ENCODE data around the gene SMC3. TPM values are rescaled to one million over a fixed set of nuclear protein-coding genes. Genes with fewer than 3 reads are reported as not detected.
"Not testable (repeated sequence)": the region's sequence is repeated elsewhere in the genome, so short reads cannot be mapped to it uniquely, and the experiment has no call there.

Gene SMC3
- 10 to 100 TPM; 81.3 to 86.8 TPM for total RNA-seq

DNA sequence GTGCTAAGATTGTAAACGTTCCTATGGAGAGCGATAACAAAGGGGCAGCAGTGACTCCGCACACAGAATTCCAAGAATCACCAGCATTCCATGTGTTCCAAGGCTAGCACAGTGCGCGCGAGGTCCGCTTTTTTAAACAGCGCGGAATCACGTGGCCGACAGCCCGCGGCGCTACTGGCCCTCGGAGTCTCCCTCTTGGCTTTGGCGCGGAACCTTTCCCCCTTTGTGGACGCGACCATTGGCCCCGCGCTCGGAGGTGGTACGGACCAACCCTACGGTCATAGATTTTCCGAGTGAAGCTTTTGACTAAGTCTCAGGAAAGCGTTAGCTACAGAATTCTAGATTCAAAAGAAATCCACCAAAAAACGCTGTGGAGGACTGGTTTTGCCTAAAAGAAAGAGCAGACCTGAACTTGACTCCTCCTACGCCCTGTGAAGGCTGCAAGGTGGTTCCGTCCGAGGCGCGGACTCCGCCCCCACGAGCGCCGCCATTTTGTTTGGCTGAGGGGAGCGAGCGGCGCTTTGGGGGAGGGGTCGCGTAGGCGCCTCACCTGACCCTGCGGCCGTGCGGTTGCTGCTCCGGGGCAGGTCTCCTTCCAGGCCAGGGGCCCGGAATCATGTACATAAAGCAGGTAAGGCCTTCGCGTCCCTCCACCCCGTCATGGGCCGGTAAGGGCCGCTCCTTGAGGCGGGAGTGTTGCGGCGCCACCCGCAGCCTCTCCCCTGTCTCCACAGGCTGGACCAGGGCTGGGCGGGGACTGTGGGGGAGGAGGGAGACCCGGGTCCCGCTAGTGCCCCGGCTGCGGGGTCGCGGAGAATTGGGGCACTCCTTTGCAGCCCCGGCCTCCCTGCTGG, at the start of gene SMC3:
SMC3 (plus strand) TSS at position 495 of the 854 bp plus-strand sequence; CDS start at position 617, 122 bp downstream.
- ATAC-seq (peak; percentile 84), DNase-seq (peak; percentile 94)
- Mint-ChIP-seq H3K36me3 (peaks cover 23% of the 10 kb centered on the region), H3K9me3 (ENCODE audit: low read depth) (no peaks in the 10 kb centered on the region), H3K27ac (peak within 1 kb of the TSS; percentile 97), H3K27me3 (peaks cover 16% of the 10 kb centered on the region), H3K4me3 (peak within 1 kb of the TSS; percentile 94), H3K4me1 (peaks cover 38% of the 10 kb centered on the region)
- CTCF ChIA-PET: interaction anchor here (1.2 to 6.0 kb wide), 5 partner anchors 21 to 262 kb away, joined by 4 to 35 read pairs (median 5); partner anchors contain the start of gene SMNDC1

DNA sequence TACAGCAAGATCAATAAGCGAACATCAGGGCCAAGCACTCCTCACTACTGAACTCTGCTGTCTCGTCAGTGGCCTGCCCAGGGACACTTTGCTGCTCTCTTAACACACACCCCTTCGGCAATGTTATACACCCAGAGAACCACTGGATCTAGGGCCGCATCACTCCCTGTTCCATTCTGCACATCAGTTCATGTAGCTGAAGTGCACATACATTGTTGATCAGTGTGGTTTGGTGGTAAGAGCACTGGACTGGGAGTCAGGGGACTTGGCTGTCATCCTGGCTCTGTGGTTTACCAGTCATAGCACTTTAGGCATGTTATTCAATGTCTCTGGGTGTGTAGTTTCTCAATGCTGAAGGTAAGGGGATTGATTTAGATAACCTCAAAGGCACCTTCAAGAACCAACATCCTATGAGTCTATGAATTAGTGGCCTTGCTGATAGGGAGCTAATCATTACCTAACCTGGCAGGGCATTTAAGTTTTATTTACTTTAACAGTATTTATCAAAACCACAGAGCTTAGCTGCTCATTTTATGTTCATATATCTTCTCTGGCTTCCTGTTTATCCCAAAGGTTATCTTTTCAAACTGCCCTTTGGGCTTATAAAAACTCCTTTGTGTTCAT, 45.0 kb upstream of the SMC3 start:
- CTCF ChIA-PET: interaction anchor here (1.0 to 1.5 kb wide), 5 partner anchors 22 to 187 kb away, joined by 3 to 5 read pairs (median 3); no protein-coding TSS in a partner anchor
- DNase-seq (peak; percentile 69), ATAC-seq (peak; percentile 72)
- H3K36me3 Mint-ChIP-seq: peaks cover 23% of the 10 kb centered on the region
- H3K4me1 Mint-ChIP-seq: peaks cover 41% of the 10 kb centered on the region
- H3K27ac Mint-ChIP-seq: peak overlapping the region; percentile 52
- H3K4me3 Mint-ChIP-seq: no peak overlapping the region
- no peaks in the 10 kb centered on the region for H3K9me3 Mint-ChIP-seq (ENCODE audit: low read depth)
- no peaks in the 10 kb centered on the region for H3K27me3 Mint-ChIP-seq

GRCh38 chr10:110523736-110524135, 43.8 kb upstream of the SMC3 start:
- no peak overlapping the region for H3K27ac Mint-ChIP-seq
- peaks cover 23% of the 10 kb centered on the region for H3K36me3 Mint-ChIP-seq
- H3K4me3 Mint-ChIP-seq: no peak overlapping the region
- ATAC-seq (no peak), DNase-seq (no peak)
- CTCF ChIA-PET: no interaction called here
- H3K27me3 Mint-ChIP-seq: no peaks in the 10 kb centered on the region
- H3K4me1 Mint-ChIP-seq: peaks cover 51% of the 10 kb centered on the region
- no peaks in the 10 kb centered on the region for H3K9me3 Mint-ChIP-seq (ENCODE audit: low read depth)

DNA sequence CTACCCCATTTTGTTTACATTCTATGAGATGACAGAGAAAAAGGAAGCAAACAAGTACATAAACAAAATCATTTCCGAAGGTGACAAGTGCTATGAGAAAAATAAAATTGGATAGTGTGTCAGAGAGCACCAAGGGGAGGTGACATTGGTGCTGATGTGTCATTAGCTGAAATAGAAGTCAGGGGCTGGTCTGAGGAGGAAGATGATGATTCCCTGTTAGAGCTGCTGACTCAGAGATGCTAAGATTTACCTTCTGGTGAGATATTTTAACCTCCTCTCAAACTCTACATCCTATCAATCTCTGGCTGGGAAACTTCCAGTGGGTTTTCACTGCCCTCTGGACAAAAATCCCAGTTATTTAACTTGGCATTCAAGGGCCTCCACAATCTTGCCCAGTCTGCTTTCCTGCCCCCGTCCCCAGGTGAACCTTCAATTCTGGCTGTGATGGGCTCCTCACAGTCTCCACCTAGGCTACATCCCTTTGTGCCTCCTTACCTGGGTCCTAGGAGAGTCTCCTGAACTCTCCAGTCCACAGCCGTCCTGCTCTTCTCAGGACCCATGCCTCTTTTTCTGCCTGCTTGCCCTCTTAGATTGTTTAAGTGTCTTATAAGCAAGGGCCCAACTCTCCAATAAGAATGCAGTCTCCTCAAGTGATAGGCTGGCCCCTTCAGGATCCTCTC, 43.2 kb upstream of the SMC3 start:
- CTCF ChIA-PET: no interaction called here
- H3K27me3 Mint-ChIP-seq: no peaks in the 10 kb centered on the region
- peaks cover 22% of the 10 kb centered on the region for H3K36me3 Mint-ChIP-seq
- peaks cover 57% of the 10 kb centered on the region for H3K4me1 Mint-ChIP-seq
- DNase-seq (no peak), ATAC-seq (no peak)
- no peak overlapping the region for H3K4me3 Mint-ChIP-seq
- H3K27ac Mint-ChIP-seq: no peak overlapping the region
- H3K9me3 Mint-ChIP-seq (ENCODE audit: low read depth): no peaks in the 10 kb centered on the region

GRCh38 chr10:110524859-110525232, 42.6 kb upstream of the SMC3 start:
- CTCF ChIA-PET: no interaction called here
- ATAC-seq (no peak), DNase-seq (no peak)

DNA sequence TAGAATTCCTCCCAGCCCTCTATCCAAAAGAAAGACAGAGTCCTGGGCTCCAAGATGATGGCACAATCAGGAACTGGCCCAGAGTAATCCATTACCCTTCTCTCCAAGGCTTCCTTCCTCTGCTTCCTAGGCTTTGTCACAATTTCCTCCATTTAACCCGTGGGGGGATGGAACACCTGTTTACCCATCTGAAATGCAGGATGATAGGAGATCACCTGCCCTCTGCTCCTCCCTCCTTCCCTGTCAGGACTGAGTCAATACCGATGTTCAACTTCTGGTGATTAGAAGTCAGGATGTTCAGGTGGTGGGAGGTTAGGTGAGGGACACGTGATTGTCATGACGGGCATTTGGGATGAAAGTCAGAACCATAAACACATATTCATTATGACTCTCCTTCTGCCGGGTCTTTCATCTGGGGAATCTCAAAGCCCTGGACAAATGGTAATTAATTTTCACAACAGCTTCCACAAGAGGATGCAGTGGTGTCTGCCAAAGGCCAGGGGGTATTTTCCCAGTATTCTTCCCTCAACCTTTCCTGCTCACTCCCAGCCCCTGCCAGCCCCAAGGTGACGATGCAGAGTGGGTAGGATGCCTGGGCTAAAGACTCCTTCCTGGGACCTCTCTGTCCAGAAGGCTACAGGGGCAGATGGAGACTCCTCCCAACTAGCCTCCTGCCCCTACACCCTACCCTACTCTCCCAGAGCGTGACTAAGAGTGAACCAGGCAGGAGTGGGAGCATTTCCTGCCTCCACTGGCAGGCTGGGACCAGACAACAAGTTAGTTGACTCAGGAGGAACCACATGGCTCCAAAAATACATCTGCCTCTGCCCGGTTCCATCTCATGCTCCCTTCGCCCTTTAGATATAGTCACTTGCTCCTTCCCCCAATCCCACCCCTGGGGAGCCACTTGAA, 41.9 kb upstream of the SMC3 start:
- H3K4me1 Mint-ChIP-seq: peaks cover 62% of the 10 kb centered on the region
- H3K4me3 Mint-ChIP-seq: no peak overlapping the region
- H3K27ac Mint-ChIP-seq: no peak overlapping the region
- DNase-seq (no peak), ATAC-seq (no peak)
- CTCF ChIA-PET: no interaction called here
- H3K36me3 Mint-ChIP-seq: peaks cover 15% of the 10 kb centered on the region
- no peaks in the 10 kb centered on the region for H3K27me3 Mint-ChIP-seq
- H3K9me3 Mint-ChIP-seq (ENCODE audit: low read depth): no peaks in the 10 kb centered on the region

More at GRCh38 chr10:110524859-110525232, 42.6 kb upstream of the SMC3 start:
- Mint-ChIP-seq H3K4me1 (peaks cover 62% of the 10 kb centered on the region), H3K4me3 (no peak overlapping the region), H3K27me3 (no peaks in the 10 kb centered on the region), H3K27ac (no peak overlapping the region), H3K9me3 (ENCODE audit: low read depth) (no peaks in the 10 kb centered on the region), H3K36me3 (peaks cover 18% of the 10 kb centered on the region)

DNA sequence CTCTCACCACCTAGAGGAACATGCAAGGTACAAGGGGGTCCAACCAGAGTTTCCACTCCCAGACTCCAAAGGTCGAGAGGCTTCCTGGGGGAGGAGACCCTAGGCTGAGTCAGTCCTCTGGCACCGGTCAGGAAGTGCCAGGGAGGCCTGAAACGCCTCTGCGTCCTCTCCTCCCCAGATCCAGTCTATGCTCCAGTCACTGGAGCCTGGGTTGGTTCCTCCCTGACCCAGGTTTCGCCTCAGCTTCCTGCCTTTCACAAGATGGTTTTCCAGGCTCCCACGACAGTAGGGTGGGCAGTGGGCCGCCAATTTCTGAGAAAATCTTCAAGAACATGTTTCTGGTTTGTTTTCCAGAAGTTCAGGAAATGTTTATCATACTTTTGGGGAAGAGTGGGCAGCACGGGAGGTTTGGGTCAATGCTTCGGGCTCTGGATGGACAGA, 39.7 kb upstream of the SMC3 start:
- DNase-seq: no peak
- H3K9me3 Mint-ChIP-seq (ENCODE audit: low read depth): no peaks in the 10 kb centered on the region
- H3K36me3 Mint-ChIP-seq: peaks cover 9% of the 10 kb centered on the region
- CTCF ChIA-PET: no interaction called here
- peaks cover 51% of the 10 kb centered on the region for H3K4me1 Mint-ChIP-seq
- no peaks in the 10 kb centered on the region for H3K27me3 Mint-ChIP-seq
- H3K4me3 Mint-ChIP-seq: no peak overlapping the region
- peak overlapping the region; percentile 24 for H3K27ac Mint-ChIP-seq
- no peak for ATAC-seq

DNA sequence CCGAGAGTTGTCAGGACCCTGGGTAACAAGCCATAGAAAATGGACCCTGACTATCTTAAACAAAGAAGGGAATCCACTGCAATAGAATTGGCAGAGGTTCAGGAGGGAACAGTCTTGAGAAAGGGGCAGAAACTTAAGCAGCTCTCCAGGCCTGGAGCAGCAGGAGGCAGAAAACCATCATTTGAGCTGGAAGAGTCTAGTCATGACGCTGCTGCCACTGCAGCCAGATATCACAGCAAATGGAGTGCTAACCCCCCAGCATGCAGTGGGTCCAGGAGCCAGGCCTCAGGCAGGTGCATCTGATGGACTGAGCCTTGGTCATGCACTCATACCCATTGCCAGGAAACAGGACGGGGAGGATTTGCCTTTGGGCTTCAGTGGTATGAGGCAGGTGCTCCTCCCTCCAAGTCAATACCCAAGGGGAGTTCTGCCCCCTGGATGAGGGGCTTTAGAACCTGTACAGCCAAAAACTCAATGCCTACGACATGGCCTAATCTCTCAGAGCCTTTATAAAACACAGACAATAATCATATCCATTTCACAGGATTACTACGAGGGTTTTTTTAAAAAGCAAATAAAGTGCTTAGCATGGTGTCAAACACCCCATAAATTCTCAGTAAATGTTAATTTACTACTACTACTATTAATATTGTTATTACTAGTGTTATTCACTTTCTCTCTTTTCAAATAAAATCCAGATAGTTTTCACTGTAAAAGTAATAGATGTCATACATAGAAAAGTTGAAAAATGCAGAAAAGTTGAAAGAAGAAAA, 39.1 kb upstream of the SMC3 start:
- CTCF ChIA-PET: interaction anchor here (1.3 to 1.8 kb wide), 4 partner anchors 17 to 174 kb away, joined by 4 to 8 read pairs (median 4); no protein-coding TSS in a partner anchor
- Mint-ChIP-seq H3K36me3 (peaks cover 8% of the 10 kb centered on the region), H3K4me1 (peaks cover 53% of the 10 kb centered on the region), H3K27me3 (no peaks in the 10 kb centered on the region), H3K9me3 (ENCODE audit: low read depth) (no peaks in the 10 kb centered on the region), H3K4me3 (no peak overlapping the region), H3K27ac (peak overlapping the region; percentile 71)
- no peak for DNase-seq
- ATAC-seq: no peak

GRCh38 chr10:110528997-110529524, 38.4 kb upstream of the SMC3 start:
- not testable (repeated sequence) for H3K36me3 Mint-ChIP-seq; H3K4me3 Mint-ChIP-seq; H3K27me3 Mint-ChIP-seq; H3K9me3 Mint-ChIP-seq (ENCODE audit: low read depth)
- CTCF ChIA-PET: interaction anchor here (1.0 to 1.8 kb wide), 5 partner anchors 16 to 233 kb away, joined by 3 to 8 read pairs (median 4); no protein-coding TSS in a partner anchor
- Mint-ChIP-seq H3K4me1 (peaks cover 47% of the 10 kb centered on the region), H3K27ac (peak overlapping the region; percentile 71)
- peak; percentile 54 for ATAC-seq
- DNase-seq: peak; percentile 54

GRCh38 chr10:110529596-110530011, 37.9 kb upstream of the SMC3 start:
- H3K9me3 Mint-ChIP-seq (ENCODE audit: low read depth): no peaks in the 10 kb centered on the region
- H3K4me1 Mint-ChIP-seq: peaks cover 48% of the 10 kb centered on the region
- H3K36me3 Mint-ChIP-seq: peaks cover 5% of the 10 kb centered on the region
- H3K27me3 Mint-ChIP-seq: no peaks in the 10 kb centered on the region
- H3K27ac Mint-ChIP-seq: peak overlapping the region; percentile 71
- H3K4me3 Mint-ChIP-seq: peak overlapping the region; percentile 26
- CTCF ChIA-PET: interaction anchor here (1.0 to 1.8 kb wide), 5 partner anchors 16 to 233 kb away, joined by 3 to 8 read pairs (median 4); no protein-coding TSS in a partner anchor
- peak; percentile 29 for ATAC-seq
- DNase-seq: no peak

GRCh38 chr10:110530131-110530831, 37.2 kb upstream of the SMC3 start:
- H3K9me3 Mint-ChIP-seq (ENCODE audit: low read depth): no peaks in the 10 kb centered on the region
- no peak overlapping the region for H3K27ac Mint-ChIP-seq
- H3K4me1 Mint-ChIP-seq: peaks cover 53% of the 10 kb centered on the region
- H3K27me3 Mint-ChIP-seq: no peaks in the 10 kb centered on the region
- ATAC-seq (peak; percentile 46), DNase-seq (no peak)
- H3K4me3 Mint-ChIP-seq: no peak overlapping the region
- CTCF ChIA-PET: interaction anchor here (1.0 to 1.8 kb wide), 4 partner anchors 17 to 234 kb away, joined by 3 to 8 read pairs (median 4); no protein-coding TSS in a partner anchor
- peaks cover 5% of the 10 kb centered on the region for H3K36me3 Mint-ChIP-seq
